ENCODE measurements around the gene SLC26A9.

SLC26A9 gene, protein sequence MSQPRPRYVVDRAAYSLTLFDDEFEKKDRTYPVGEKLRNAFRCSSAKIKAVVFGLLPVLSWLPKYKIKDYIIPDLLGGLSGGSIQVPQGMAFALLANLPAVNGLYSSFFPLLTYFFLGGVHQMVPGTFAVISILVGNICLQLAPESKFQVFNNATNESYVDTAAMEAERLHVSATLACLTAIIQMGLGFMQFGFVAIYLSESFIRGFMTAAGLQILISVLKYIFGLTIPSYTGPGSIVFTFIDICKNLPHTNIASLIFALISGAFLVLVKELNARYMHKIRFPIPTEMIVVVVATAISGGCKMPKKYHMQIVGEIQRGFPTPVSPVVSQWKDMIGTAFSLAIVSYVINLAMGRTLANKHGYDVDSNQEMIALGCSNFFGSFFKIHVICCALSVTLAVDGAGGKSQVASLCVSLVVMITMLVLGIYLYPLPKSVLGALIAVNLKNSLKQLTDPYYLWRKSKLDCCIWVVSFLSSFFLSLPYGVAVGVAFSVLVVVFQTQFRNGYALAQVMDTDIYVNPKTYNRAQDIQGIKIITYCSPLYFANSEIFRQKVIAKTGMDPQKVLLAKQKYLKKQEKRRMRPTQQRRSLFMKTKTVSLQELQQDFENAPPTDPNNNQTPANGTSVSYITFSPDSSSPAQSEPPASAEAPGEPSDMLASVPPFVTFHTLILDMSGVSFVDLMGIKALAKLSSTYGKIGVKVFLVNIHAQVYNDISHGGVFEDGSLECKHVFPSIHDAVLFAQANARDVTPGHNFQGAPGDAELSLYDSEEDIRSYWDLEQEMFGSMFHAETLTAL

DNA sequence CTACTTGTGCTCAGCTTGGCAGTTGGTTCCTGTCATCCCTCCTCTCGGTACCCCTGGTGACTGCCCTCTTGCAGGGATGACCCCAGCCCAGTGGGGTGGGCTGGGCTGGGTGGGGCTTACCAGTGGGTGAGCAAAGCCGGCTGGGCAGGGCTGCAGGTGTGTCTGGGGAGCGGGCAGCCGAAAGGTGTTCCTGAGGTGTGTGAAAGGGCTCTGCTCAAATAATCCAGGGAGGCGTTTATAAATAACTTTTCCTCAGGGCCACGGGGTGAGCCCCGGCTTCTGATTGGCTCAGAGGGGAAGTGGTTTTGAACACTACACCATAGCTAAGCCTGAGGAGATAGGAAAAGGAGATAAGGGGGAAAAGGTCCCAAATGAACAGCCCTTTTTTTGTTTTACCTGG is at the start of gene SLC26A9:
SLC26A9 (minus strand) TSS at position 212 of the 400 bp plus-strand sequence. CDS start 7,636 bp downstream, outside the sequence.
- Histone ChIP-seq H3K4me1 (ENCODE audit: control insufficient read depth, low read depth, low read length) (peaks cover 19% of the 10 kb centered on the region), H3K9ac (ENCODE audit: low read length) (no peak within 1 kb of the TSS), H3K27me3 (ENCODE audit: control insufficient read depth, insufficient read depth, low read length) (peaks cover 6% of the 10 kb centered on the region), H3K9me3 (ENCODE audit: control insufficient read depth, low read depth, low read length) (no peaks in the 10 kb centered on the region), H3K36me3 (ENCODE audit: control insufficient read depth, low read depth, low read length) (no peaks in the 10 kb centered on the region), H3K27ac (ENCODE audit: low read length) (no peak within 1 kb of the TSS), H3K4me3 (ENCODE audit: low read length) (no peak within 1 kb of the TSS)

DNA sequence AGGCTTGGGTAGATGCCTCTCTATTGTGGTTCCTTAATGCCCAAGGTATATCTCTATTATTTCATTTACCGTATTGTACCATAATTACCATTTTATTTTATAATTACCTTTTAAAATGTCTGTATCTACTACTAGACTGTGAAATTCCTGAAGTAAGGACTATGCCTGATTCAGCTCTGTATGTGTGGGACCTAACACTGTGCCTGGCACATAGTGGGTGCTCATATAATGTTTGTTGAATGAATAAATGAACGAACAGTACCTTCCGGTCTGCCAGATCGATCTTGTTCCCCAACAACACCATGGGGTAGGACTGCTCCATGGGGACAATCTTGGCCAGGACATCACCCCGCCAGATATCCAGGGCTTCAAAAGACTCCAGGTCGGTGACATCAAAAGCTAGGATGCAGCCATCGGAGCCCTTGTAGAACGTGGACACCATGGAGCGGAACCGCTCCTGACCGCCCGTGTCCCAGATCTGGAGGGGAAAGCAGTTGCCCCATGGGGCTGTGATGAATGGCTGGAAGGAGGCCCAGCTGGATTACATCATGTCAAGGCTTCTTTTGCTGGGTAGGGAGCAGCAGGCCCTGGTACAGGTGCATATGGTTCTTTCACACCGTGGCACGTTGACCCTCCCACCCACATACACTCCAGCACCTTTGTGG is 49.1 kb upstream of the SLC26A9 start:
- H3K27me3 ChIP-seq (ENCODE audit: control insufficient read depth, insufficient read depth, low read length), result peaks cover 5% of the 10 kb centered on the region

DNA sequence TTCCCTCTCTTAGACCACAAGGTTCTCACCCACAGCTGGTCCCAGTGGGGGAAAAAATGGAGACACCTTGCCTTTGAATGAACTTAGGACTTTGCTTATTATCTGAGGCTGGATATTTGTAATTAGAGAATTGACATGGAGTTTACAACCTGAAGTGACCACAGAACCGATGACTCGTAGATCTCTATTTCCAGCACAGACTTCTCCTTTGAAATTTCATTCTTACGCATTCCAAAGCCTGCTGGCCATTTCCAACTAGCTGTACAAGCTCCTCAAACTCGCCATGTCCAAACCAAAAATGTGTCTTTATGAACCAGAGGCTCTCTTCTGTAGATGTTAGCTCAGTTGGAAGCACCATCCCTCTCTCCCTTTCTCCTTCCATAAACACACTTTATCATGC is 48.0 kb upstream of the SLC26A9 start:
- H3K4me1 ChIP-seq (ENCODE audit: control insufficient read depth, low read depth, low read length), result peaks cover 3% of the 10 kb centered on the region
- H3K9ac ChIP-seq (ENCODE audit: low read length), result no peak overlapping the region
- no peak overlapping the region for H3K27ac ChIP-seq (ENCODE audit: low read length)
- H3K9me3 ChIP-seq (ENCODE audit: control insufficient read depth, low read depth, low read length), result no peaks in the 10 kb centered on the region
- no peak overlapping the region for H3K4me3 ChIP-seq (ENCODE audit: low read length)
- no peaks in the 10 kb centered on the region for H3K36me3 ChIP-seq (ENCODE audit: control insufficient read depth, low read depth, low read length)
- H3K27me3 ChIP-seq (ENCODE audit: control insufficient read depth, insufficient read depth, low read length), result no peaks in the 10 kb centered on the region

More for the DNA sequence above, 49.1 kb upstream of the SLC26A9 start:
- no peaks in the 10 kb centered on the region for H3K9me3 ChIP-seq (ENCODE audit: control insufficient read depth, low read depth, low read length)
- no peak overlapping the region for H3K4me3 ChIP-seq (ENCODE audit: low read length)
- no peak overlapping the region for H3K9ac ChIP-seq (ENCODE audit: low read length)
- H3K27ac ChIP-seq (ENCODE audit: low read length), result no peak overlapping the region
- H3K36me3 ChIP-seq (ENCODE audit: control insufficient read depth, low read depth, low read length), result no peaks in the 10 kb centered on the region
- peaks cover 4% of the 10 kb centered on the region for H3K4me1 ChIP-seq (ENCODE audit: control insufficient read depth, low read depth, low read length)

DNA sequence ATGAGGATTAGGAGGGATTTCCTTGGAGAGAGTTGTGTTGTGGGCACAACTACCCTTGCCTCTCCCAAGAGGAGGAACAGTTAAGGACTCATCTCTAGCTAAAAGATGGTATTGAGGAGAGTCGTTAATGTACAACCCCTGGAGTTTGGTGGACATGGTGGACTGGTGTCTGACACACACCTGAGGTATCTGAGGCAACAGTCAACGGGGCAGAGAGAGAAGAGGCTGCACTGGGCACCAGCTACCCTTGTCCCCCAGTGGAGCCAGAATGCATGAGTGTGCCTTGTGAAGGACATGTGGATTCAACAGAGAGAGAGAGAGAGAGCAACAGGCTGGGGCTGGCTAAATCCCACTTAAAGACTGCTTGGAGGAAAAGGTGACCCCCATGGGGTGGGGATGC is 47.0 kb upstream of the SLC26A9 start:
- no peaks in the 10 kb centered on the region for H3K27me3 ChIP-seq (ENCODE audit: control insufficient read depth, insufficient read depth, low read length)
- H3K9ac ChIP-seq (ENCODE audit: low read length), result no peak overlapping the region
- no peak overlapping the region for H3K27ac ChIP-seq (ENCODE audit: low read length)
- H3K4me3 ChIP-seq (ENCODE audit: low read length), result no peak overlapping the region
- H3K4me1 ChIP-seq (ENCODE audit: control insufficient read depth, low read depth, low read length), result no peaks in the 10 kb centered on the region
- no peaks in the 10 kb centered on the region for H3K36me3 ChIP-seq (ENCODE audit: control insufficient read depth, low read depth, low read length)
- no peaks in the 10 kb centered on the region for H3K9me3 ChIP-seq (ENCODE audit: control insufficient read depth, low read depth, low read length)

DNA sequence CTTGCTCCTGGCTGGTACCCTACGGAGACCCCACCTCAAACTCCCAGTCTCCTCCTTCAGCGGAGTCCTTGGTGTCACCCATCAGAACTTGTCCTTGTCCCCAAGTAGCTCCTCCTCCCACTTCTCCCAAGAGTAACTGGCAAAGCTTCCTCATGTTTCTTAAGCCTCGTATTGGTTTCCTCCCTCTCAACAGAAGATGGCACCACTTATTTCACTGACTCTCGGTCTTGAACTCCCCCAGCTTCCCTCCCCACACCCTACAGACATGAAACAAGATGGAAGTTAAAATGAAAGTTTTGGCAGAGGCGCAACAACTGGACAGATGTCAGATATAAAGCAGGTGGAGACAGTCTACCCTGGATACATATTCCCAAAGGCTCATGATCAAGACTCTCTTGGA is 46.5 kb upstream of the SLC26A9 start:
- Histone ChIP-seq H3K4me1 (ENCODE audit: control insufficient read depth, low read depth, low read length) (no peaks in the 10 kb centered on the region), H3K4me3 (ENCODE audit: low read length) (no peak overlapping the region), H3K9me3 (ENCODE audit: control insufficient read depth, low read depth, low read length) (no peaks in the 10 kb centered on the region), H3K27ac (ENCODE audit: low read length) (no peak overlapping the region), H3K36me3 (ENCODE audit: control insufficient read depth, low read depth, low read length) (no peaks in the 10 kb centered on the region), H3K27me3 (ENCODE audit: control insufficient read depth, insufficient read depth, low read length) (no peaks in the 10 kb centered on the region), H3K9ac (ENCODE audit: low read length) (no peak overlapping the region)

DNA sequence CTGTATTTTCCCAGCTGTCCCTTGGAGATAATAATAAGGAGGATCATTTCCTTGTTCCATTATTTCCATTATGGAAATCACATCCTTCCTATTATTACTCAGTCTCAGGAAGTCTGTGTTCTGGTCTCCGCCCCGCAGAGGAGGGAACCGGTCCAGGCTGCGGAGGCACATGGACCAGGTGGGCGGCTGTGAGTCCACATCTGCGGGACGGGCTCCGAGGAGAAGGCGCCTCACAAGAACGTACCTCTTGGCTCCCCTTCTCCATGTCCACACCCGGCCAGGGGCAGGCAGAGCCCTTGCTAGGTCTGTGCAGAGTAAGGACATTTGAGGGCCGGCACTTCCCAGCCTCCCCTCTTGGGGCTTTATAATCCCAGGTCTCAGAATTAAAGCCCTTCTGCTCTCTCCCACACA is 45.3 kb upstream of the SLC26A9 start:
- Histone ChIP-seq H3K27ac (ENCODE audit: low read length) (no peak overlapping the region), H3K4me3 (ENCODE audit: low read length) (no peak overlapping the region), H3K4me1 (ENCODE audit: control insufficient read depth, low read depth, low read length) (peaks cover 3% of the 10 kb centered on the region), H3K9me3 (ENCODE audit: control insufficient read depth, low read depth, low read length) (no peaks in the 10 kb centered on the region), H3K36me3 (ENCODE audit: control insufficient read depth, low read depth, low read length) (no peaks in the 10 kb centered on the region), H3K27me3 (ENCODE audit: control insufficient read depth, insufficient read depth, low read length) (no peaks in the 10 kb centered on the region), H3K9ac (ENCODE audit: low read length) (no peak overlapping the region)

DNA sequence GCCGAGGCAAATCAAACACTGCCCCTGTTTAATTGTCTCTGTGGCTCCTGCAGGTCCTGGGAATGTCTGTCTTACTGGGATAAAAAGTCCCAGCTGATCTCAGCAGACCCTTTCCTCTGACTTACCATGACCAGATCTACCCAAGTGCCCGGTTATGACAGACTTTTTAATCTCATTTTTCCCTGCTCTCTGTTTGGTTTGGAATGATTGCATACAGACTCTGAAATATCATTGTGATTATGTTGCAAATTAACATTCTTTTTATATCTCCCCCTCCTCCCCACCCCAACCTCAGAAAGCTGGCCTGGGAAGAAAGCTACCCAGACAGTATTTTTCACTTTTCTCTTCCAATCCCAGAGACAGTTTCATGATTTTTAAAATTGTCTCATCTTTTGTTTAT is 43.6 kb upstream of the SLC26A9 start:
- Histone ChIP-seq H3K36me3 (ENCODE audit: control insufficient read depth, low read depth, low read length) (no peaks in the 10 kb centered on the region), H3K9ac (ENCODE audit: low read length) (no peak overlapping the region), H3K27ac (ENCODE audit: low read length) (no peak overlapping the region), H3K9me3 (ENCODE audit: control insufficient read depth, low read depth, low read length) (no peaks in the 10 kb centered on the region), H3K4me1 (ENCODE audit: control insufficient read depth, low read depth, low read length) (peaks cover 3% of the 10 kb centered on the region), H3K27me3 (ENCODE audit: control insufficient read depth, insufficient read depth, low read length) (no peaks in the 10 kb centered on the region), H3K4me3 (ENCODE audit: low read length) (no peak overlapping the region)

DNA sequence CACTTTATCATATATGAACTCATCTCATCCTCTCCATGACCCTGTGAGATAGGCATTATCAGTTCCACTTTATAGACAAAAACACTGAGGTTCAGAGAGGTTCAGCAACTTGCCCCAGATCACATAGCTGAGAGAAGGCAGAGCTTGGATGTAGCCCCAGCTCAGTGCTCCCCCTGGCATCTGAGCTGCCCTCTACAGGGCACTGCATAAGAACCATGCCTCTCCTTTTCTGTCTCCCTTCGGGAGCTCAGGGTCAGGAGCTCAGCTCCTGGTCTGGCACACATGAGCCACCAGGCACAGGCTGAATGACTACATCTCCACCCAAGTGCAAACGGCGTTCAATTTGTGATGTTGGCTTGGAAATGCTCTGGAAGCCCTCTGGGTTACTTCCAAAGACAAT is 43.0 kb upstream of the SLC26A9 start:
- H3K4me1 ChIP-seq (ENCODE audit: control insufficient read depth, low read depth, low read length), result peaks cover 3% of the 10 kb centered on the region
- H3K9ac ChIP-seq (ENCODE audit: low read length), result no peak overlapping the region

DNA sequence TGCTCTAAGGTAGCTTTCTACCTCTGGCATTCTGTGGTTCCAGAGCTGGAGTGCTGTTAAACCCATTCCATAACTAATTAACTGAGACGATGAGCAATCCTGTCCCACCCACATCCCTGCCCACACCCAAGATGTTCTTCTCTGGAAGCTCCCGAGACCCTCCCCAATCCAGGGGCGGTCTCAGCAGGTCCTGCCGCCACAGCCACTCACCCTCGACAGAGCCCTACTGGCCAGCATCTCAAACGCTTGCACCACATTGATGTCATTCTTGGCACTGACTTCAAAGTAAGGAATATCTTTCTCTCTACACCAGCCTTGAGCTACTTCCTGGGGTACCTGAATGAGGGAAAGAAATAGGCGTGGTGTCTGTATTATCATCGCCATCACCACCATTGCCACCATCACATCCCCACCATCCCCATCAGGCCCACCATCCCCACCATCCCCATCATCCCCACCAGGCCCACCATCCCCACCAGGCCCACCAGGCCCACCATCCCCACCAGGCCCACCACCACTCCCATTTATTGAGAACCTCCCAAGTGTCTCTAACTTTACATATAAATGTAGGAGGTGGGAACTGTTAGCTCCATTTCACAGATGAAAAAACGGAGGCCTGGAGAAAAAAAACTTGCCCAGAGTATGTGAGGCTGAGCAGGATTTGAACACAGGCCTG is 42.2 kb upstream of the SLC26A9 start:
- Histone ChIP-seq H3K9me3 (ENCODE audit: control insufficient read depth, low read depth, low read length) (no peaks in the 10 kb centered on the region), H3K4me1 (ENCODE audit: control insufficient read depth, low read depth, low read length) (peaks cover 3% of the 10 kb centered on the region), H3K36me3 (ENCODE audit: control insufficient read depth, low read depth, low read length) (no peaks in the 10 kb centered on the region), H3K27ac (ENCODE audit: low read length) (no peak overlapping the region), H3K27me3 (ENCODE audit: control insufficient read depth, insufficient read depth, low read length) (no peaks in the 10 kb centered on the region), H3K9ac (ENCODE audit: low read length) (no peak overlapping the region), H3K4me3 (ENCODE audit: low read length) (no peak overlapping the region)

More for the DNA sequence above, 43.0 kb upstream of the SLC26A9 start:
- Histone ChIP-seq H3K4me3 (ENCODE audit: low read length) (no peak overlapping the region), H3K27me3 (ENCODE audit: control insufficient read depth, insufficient read depth, low read length) (no peaks in the 10 kb centered on the region), H3K9me3 (ENCODE audit: control insufficient read depth, low read depth, low read length) (no peaks in the 10 kb centered on the region), H3K27ac (ENCODE audit: low read length) (no peak overlapping the region), H3K36me3 (ENCODE audit: control insufficient read depth, low read depth, low read length) (no peaks in the 10 kb centered on the region)

DNA sequence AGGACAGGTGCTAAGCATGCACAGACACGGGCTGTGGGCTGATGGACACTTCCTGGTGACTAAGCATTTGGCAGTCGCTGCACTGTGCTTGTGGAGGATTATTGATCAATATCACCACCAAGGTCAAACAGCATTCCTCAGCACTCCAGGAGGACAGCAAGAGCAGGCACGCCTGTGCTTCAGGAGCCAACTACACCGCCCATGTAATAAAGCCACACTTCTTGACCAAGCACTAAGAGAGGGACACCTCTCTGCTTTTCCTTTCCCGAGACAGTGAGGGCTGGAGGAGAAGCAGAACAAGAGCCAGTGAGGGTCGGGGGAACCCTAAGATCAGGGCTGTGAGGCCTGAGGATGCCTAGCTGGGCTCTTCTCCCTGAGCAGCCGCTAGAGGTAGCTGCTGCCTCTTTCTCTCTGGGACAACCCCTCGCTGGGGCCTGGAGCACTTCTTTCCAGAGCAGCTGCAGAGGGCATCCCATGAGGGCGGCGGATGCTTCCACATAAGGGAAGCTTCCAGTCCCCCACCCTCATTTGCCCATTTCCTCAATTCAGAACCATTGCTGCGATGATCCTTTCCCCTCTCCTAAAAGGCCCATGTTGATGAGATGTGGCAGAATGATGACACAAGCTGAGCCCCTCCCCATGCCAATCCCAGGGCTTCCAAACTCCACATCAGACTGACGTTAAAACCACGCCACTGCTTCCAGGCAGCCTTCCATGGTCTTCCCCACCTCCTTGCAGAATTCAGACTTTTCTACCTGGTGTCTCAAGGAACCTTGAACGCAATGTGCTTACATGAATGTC is 40.9 kb upstream of the SLC26A9 start:
- H3K27ac ChIP-seq (ENCODE audit: low read length), result no peak overlapping the region

More for the DNA sequence above, 40.9 kb upstream of the SLC26A9 start:
- Histone ChIP-seq H3K9me3 (ENCODE audit: control insufficient read depth, low read depth, low read length) (no peaks in the 10 kb centered on the region), H3K4me3 (ENCODE audit: low read length) (no peak overlapping the region), H3K27me3 (ENCODE audit: control insufficient read depth, insufficient read depth, low read length) (no peaks in the 10 kb centered on the region), H3K4me1 (ENCODE audit: control insufficient read depth, low read depth, low read length) (peaks cover 3% of the 10 kb centered on the region), H3K36me3 (ENCODE audit: control insufficient read depth, low read depth, low read length) (no peaks in the 10 kb centered on the region), H3K9ac (ENCODE audit: low read length) (no peak overlapping the region)

Data from iPS-18a (cell line).